OCI-LY7 (cell line): Measurements from ENCODE around the gene TELO2. TPM values are rescaled to one million over a fixed set of nuclear protein-coding genes. Genes with fewer than 3 reads are reported as not detected.

Experiments used
- BruUV-seq: library from RNA; stranded (reverse); fragments of 400-500 nt; replicated peaks from 2 replicates; lab custom pipeline; 2021; lab: Mats Ljungman, UMichigan
- CTCF ChIA-PET: fragments of 300-600 bp; sonication (Branson Sonifier 250); formaldehyde crosslinking; loops from one replicate; lab custom pipeline; 2022; ENCODE audit warnings: antibody characterized with exemption; ENCODE audit not compliant: unreplicated experiment; lab: Charles Lee
- POLR2A ChIA-PET: fragments of 300-600 bp; sonication (Branson Sonifier 250); formaldehyde crosslinking; loops from one replicate; lab custom pipeline; 2022; ENCODE audit warnings: antibody characterized with exemption; lab: Charles Lee
- DNase-seq: peaks from one replicate; pipeline ENCODE4 v3.0.0-alpha.2; 2015; ENCODE audit warnings: low spot score
- H2AFZ ChIP-seq: fragments of 200-600 bp; sonication (generic), shearing (Covaris generic); 2 replicates; pipeline ENCODE4 v1.6.1; 2014; ENCODE audit warnings: mild to moderate bottlenecking, antibody characterized with exemption, low read length, moderate library complexity
- H3K27ac ChIP-seq: fragments of 200-600 bp; sonication (generic); 2 replicates; pipeline ENCODE4 v1.5.1; 2014; ENCODE audit warnings: mixed run types, low read depth, mild to moderate bottlenecking, moderate library complexity, low read length, inconsistent platforms; ENCODE audit not compliant: poor library complexity, severe bottlenecking
- H3K36me3 ChIP-seq: fragments of 200-600 bp; sonication (generic); 2 replicates; pipeline ENCODE4 v1.6.1; 2014; ENCODE audit warnings: mild to moderate bottlenecking, antibody characterized with exemption, low read length, moderate library complexity, mixed read lengths; ENCODE audit not compliant: insufficient read depth
- H3K4me1 ChIP-seq: fragments of 200-600 bp; sonication (generic); 2 replicates; pipeline ENCODE4 v1.5.1; 2014; ENCODE audit warnings: mild to moderate bottlenecking, low read length; ENCODE audit not compliant: insufficient read depth, poor library complexity, severe bottlenecking
- H3K4me2 ChIP-seq: fragments of 200-600 bp; sonication (generic); 2 replicates; pipeline ENCODE4 v1.6.1; 2014; ENCODE audit warnings: mild to moderate bottlenecking, low read length
- H3K4me3 ChIP-seq: fragments of 200-600 bp; sonication (generic); 2 replicates; pipeline ENCODE4 v1.5.1; 2014; ENCODE audit warnings: mild to moderate bottlenecking, low read depth, low read length; ENCODE audit not compliant: poor library complexity, severe bottlenecking
- H3K79me2 ChIP-seq: fragments of 200-600 bp; sonication (generic); 2 replicates; pipeline ENCODE4 v1.6.1; 2016; ENCODE audit warnings: low read depth, mild to moderate bottlenecking, low read length, moderate library complexity, mixed read lengths; ENCODE audit not compliant: insufficient read depth
- H3K9me2 ChIP-seq: fragments of 200-600 bp; sonication (generic); 2 replicates; pipeline ENCODE4 v1.6.1; 2016; ENCODE audit warnings: mild to moderate bottlenecking, low read length, mixed read lengths; ENCODE audit not compliant: insufficient read depth
- H3K9me3 ChIP-seq: fragments of 200-600 bp; sonication (generic); 2 replicates; pipeline ENCODE4 v1.6.1; 2014; ENCODE audit warnings: mild to moderate bottlenecking, mixed run types, low read length, mixed read lengths
- H4K20me1 ChIP-seq: fragments of 200-600 bp; sonication (generic); 2 replicates; pipeline ENCODE4 v1.6.1; 2014; ENCODE audit warnings: mild to moderate bottlenecking, antibody characterized with exemption, low read length, moderate library complexity, mixed read lengths; ENCODE audit not compliant: insufficient read depth
- CTCF ChIP-seq: fragments of 200-600 bp; sonication (generic); conservative IDR thresholded peaks from 2 replicates; pipeline ENCODE4 v1.5.1; 2014; ENCODE audit warnings: mild to moderate bottlenecking, antibody characterized with exemption, low read length, moderate library complexity, mixed read lengths
- EZH2phosphoT487 ChIP-seq: fragments of 200-600 bp; sonication (generic); IDR thresholded peaks from 2 replicates; pipeline ENCODE4 v1.6.1; 2018; ENCODE audit warnings: low read depth, borderline replicate concordance, mild to moderate bottlenecking, mixed run types, antibody characterized with exemption, low read length, moderate library complexity, mixed read lengths
- intact Hi-C: fragments of 100-400 bp; cut with micrococcal nuclease; formaldehyde crosslinking; loops from one replicate; pipeline ENCODE4 v1.10.0; 2022; ENCODE audit not compliant: unreplicated experiment
- total RNA-seq, 2 experiments: library from RNA; depleted of rRNA in 1 of 2; stranded (reverse); fragments of >200 nt in 1 of 2; shearing (Covaris generic) in 1 of 2; gene quantifications; 2 replicates each; pipeline ENCODE4 v1.2.3, GENCODE V29; 2014 to 2022

Gene TELO2
- total RNA-seq, 2 experiments from 2014 or later = 58.2 to 70.1 TPM

GRCh38 chr16:1534021-1535020, 41.2 kb downstream of the TELO2 start:
- Histone ChIP-seq H3K79me2 (no peaks in the 10 kb centered on the region), H3K27ac (no peak overlapping the region), H2AFZ (no peak overlapping the region), H3K36me3 (no peaks in the 10 kb centered on the region), H3K4me3 (no peak overlapping the region), H3K9me2 (no peaks in the 10 kb centered on the region), H4K20me1 (no peaks in the 10 kb centered on the region), H3K9me3 (no peaks in the 10 kb centered on the region), H3K4me2 (no peak overlapping the region), H3K4me1 (no peaks in the 10 kb centered on the region)
- intact Hi-C loops = no loop called here
- BruUV-seq = no TSS peak
- ChIA-PET CTCF (no interaction called here), POLR2A (no interaction called here)
- no peak for DNase-seq
- TF ChIP-seq EZH2phosphoT487 = no peak
- TF ChIP-seq CTCF = no peak

GRCh38 chr16:1535391-1536291, 42.5 kb downstream of the TELO2 start:
- no peak for DNase-seq
- intact Hi-C loops = no loop called here
- no peak overlapping the region for H3K27ac ChIP-seq
- no peaks in the 10 kb centered on the region for H3K4me1 ChIP-seq
- H3K4me3 ChIP-seq = no peak overlapping the region
- TF ChIP-seq EZH2phosphoT487 (no peak), CTCF (no peak)
- ChIA-PET POLR2A (no interaction called here), CTCF (no interaction called here)
- BruUV-seq = no TSS peak
- H3K9me3 ChIP-seq = no peaks in the 10 kb centered on the region
- no peaks in the 10 kb centered on the region for H4K20me1 ChIP-seq
- H3K4me2 ChIP-seq = no peak overlapping the region
- no peaks in the 10 kb centered on the region for H3K79me2 ChIP-seq
- no peak overlapping the region for H2AFZ ChIP-seq
- no peaks in the 10 kb centered on the region for H3K9me2 ChIP-seq
- no peaks in the 10 kb centered on the region for H3K36me3 ChIP-seq
